ENCODE results near the gene LMBR1. TPM values are rescaled to one million over a fixed set of nuclear protein-coding genes. Genes with fewer than 3 reads are reported as not detected.

LMBR1 gene
- total and polyA plus RNA-seq, 2 of the 13 experiments (the other 11 are each of a cell fraction or from before 2014, with no cell fraction given): 20.9 to 39.6 TPM

GRCh38 chr7:156892081-156892800, 742 bp downstream of the LMBR1 start (continued):
- TF ChIP-seq ZNF121 (CRISPR knock-in tag; IDR thresholded peaks at IDR 0.05) (no peak), JUND (CRISPR knock-in tag; IDR thresholded peaks at IDR 0.05) (no peak), ATF6 (CRISPR knock-in tag; conservative IDR thresholded peaks at IDR 0.05) (no peak), ZBTB49 (CRISPR knock-in tag; IDR thresholded peaks at IDR 0.05; ENCODE audit: borderline replicate concordance) (no peak), KLF12 (CRISPR knock-in tag; IDR thresholded peaks at IDR 0.05; ENCODE audit: borderline replicate concordance) (peak; percentile 65; the same call in 1 of the 2 replicates), HES4 (CRISPR knock-in tag; IDR thresholded peaks at IDR 0.05; ENCODE audit: borderline replicate concordance) (no peak), ZNF362 (CRISPR knock-in tag; IDR thresholded peaks at IDR 0.05; ENCODE audit: borderline replicate concordance) (no peak), YEATS4 (CRISPR knock-in tag; IDR thresholded peaks at IDR 0.05; ENCODE audit: borderline replicate concordance) (peak; percentile 62; the same call in 1 of the 2 replicates), ZNF614 (CRISPR knock-in tag; IDR thresholded peaks at IDR 0.05; ENCODE audit: borderline replicate concordance) (no peak), ZKSCAN1 (IDR thresholded peaks at IDR 0.05; ENCODE audit: low read length) (no peak), IRF2 (CRISPR knock-in tag; IDR thresholded peaks at IDR 0.05) (no peak), ZNF770 (CRISPR knock-in tag; IDR thresholded peaks at IDR 0.05) (peak; percentile 10), ZNF207 (IDR thresholded peaks at IDR 0.05; ENCODE audit: borderline replicate concordance) (no peak), WIZ (CRISPR knock-in tag; IDR thresholded peaks at IDR 0.05) (no peak), ZNF205 (CRISPR knock-in tag; IDR thresholded peaks at IDR 0.05) (no peak), HOXA9 (CRISPR knock-in tag; IDR thresholded peaks at IDR 0.05; ENCODE audit: borderline replicate concordance) (no peak), MAX (IDR thresholded peaks at IDR 0.05) (peak; percentile 60; the same call in 1 of the 2 replicates), ZNF17 (CRISPR knock-in tag; IDR thresholded peaks at IDR 0.05) (no peak)

Measured in HepG2 (cell line).